CD14-positive monocyte (primary cell): ENCODE results near the gene ACRBP. TPM values are rescaled to one million over a fixed set of nuclear protein-coding genes. Genes with fewer than 3 reads are reported as not detected.
A peak's percentile ranks its signal among the peaks of the same experiment; 100 is the strongest.

Source experiments
- DNase-seq, 3 donors: peaks; one replicate each; pipeline ENCODE4 v3.0.0-alpha.2; 2011 to 2022
- H2AFZ ChIP-seq: 2 replicates; pipeline ENCODE4 v1.6.0; 2012; ENCODE audit warnings: mild to moderate bottlenecking, low read depth, low read length, inconsistent platforms; ENCODE audit not compliant: insufficient read depth, poor library complexity, severe bottlenecking
- H3K27ac ChIP-seq, 2 donors: 1 replicate in 1 of 2; 2 replicates in 1 of 2; pipeline ENCODE4 v1.5.1; 2012 to 2013; ENCODE audit warnings: low read length in 2 of 2, control low read depth in 1 of 2, inconsistent platforms in 1 of 2, low read depth in 1 of 2, mild to moderate bottlenecking in 1 of 2
- H3K27me3 ChIP-seq, 2 donors: one replicate each; pipeline versions ENCODE4 v1.6.0 to v1.6.1; 2011 to 2013; ENCODE audit warnings: low read length in 2 of 2; ENCODE audit not compliant: control insufficient read depth in 2 of 2, insufficient read depth in 2 of 2
- H3K36me3 ChIP-seq, 2 donors: replicated peaks in 1 of 2; 1 replicate in 1 of 2; 2 replicates in 1 of 2; pipeline versions ENCODE4 v1.5.1 to v1.6.1; 2012 to 2013; ENCODE audit warnings: low read length in 2 of 2, control low read depth in 1 of 2, inconsistent platforms in 1 of 2, mild to moderate bottlenecking in 1 of 2; ENCODE audit not compliant: insufficient read depth in 2 of 2, control insufficient read depth in 1 of 2
- H3K4me1 ChIP-seq, 2 donors: 1 replicate in 1 of 2; 2 replicates in 1 of 2; pipeline versions ENCODE4 v1.5.1 to v1.6.1; 2012 to 2013; ENCODE audit warnings: low read length in 2 of 2, control low read depth in 1 of 2, inconsistent platforms in 1 of 2, mild to moderate bottlenecking in 1 of 2, moderate library complexity in 1 of 2; ENCODE audit not compliant: insufficient read depth in 2 of 2, control insufficient read depth in 1 of 2
- H3K4me2 ChIP-seq: replicated peaks from 2 replicates; pipeline ENCODE3; 2012; ENCODE audit warnings: low read length, moderate library complexity, mild to moderate bottlenecking; ENCODE audit not compliant: poor library complexity, severe bottlenecking; ENCODE audit errors: extremely low read depth
- H3K4me3 ChIP-seq, 3 experiments: fragments of 200-600 bp in 1 of 3; sonication (generic) in 1 of 3; replicated peaks in 1 of 3; 1 replicate in 2 of 3; 2 replicates in 1 of 3; pipeline ENCODE4 v1.5.1; 2011 to 2013; ENCODE audit warnings: low read length in 3 of 3, mild to moderate bottlenecking in 3 of 3, control low read depth in 2 of 3, low read depth in 2 of 3, inconsistent platforms in 1 of 3, moderate library complexity in 1 of 3
- H3K79me2 ChIP-seq: 2 replicates; pipeline ENCODE4 v1.6.0; 2012; ENCODE audit warnings: mild to moderate bottlenecking, control low read depth, inconsistent platforms, low read length, moderate library complexity; ENCODE audit not compliant: insufficient read depth
- H3K9ac ChIP-seq: 2 replicates; pipeline ENCODE4 v1.6.0; 2017; ENCODE audit warnings: low read length, mild to moderate bottlenecking; ENCODE audit not compliant: insufficient read depth, poor library complexity, severe bottlenecking
- H3K9me3 ChIP-seq, 2 donors: replicated peaks in 1 of 2; 1 replicate in 1 of 2; 2 replicates in 1 of 2; pipeline versions ENCODE4 v1.5.1 to v1.6.1; 2012 to 2013; ENCODE audit warnings: low read length in 2 of 2, control low read depth in 1 of 2; ENCODE audit not compliant: control insufficient read depth in 1 of 2, insufficient read depth in 1 of 2
- H4K20me1 ChIP-seq: 2 replicates; pipeline ENCODE4 v1.6.0; 2012; ENCODE audit warnings: mild to moderate bottlenecking, low read length, control low read depth, moderate library complexity; ENCODE audit not compliant: insufficient read depth
- H3K27ac Mint-ChIP-seq, 7 donors: one replicate each; pipeline ENCODE4 v1.8.0; 2020; ENCODE audit warnings: mild to moderate bottlenecking in 7 of 7, mixed read lengths in 7 of 7, moderate library complexity in 6 of 7, inconsistent platforms in 2 of 7
- H3K27me3 Mint-ChIP-seq, 3 donors: one replicate each; pipeline ENCODE4 v1.8.0; 2021 to 2022; ENCODE audit warnings: low read depth in 3 of 3, mild to moderate bottlenecking in 3 of 3, mixed read lengths in 3 of 3, moderate library complexity in 3 of 3, inconsistent platforms in 1 of 3
- H3K36me3 Mint-ChIP-seq, 2 donors: one replicate each; pipeline ENCODE4 v1.8.0; 2020; ENCODE audit warnings: mixed read lengths in 2 of 2, inconsistent platforms in 1 of 2, mild to moderate bottlenecking in 1 of 2
- H3K4me1 Mint-ChIP-seq: one replicate; pipeline ENCODE4 v1.8.0; 2020; ENCODE audit warnings: mild to moderate bottlenecking, mixed read lengths
- H3K4me3 Mint-ChIP-seq, 2 donors: one replicate each; pipeline ENCODE4 v1.8.0; 2020; ENCODE audit warnings: mild to moderate bottlenecking in 2 of 2, mixed read lengths in 2 of 2, moderate library complexity in 1 of 2
- H3K9me3 Mint-ChIP-seq, 7 donors: one replicate each; pipeline ENCODE4 v1.8.0; 2020 to 2022; ENCODE audit warnings: mixed read lengths in 7 of 7, mild to moderate bottlenecking in 6 of 7, moderate library complexity in 6 of 7, inconsistent platforms in 2 of 7
- WGBS: methylation state at CpG from one replicate; pipeline ENCODE4 v1.1.5; 2013; ENCODE audit warnings: missing lambda C conversion rate; ENCODE audit not compliant: insufficient coverage; 5-methylcytosine and 5-hydroxymethylcytosine counted together
- intact Hi-C, 2 donors: fragments of 100-400 bp; cut with micrococcal nuclease; formaldehyde crosslinking; loops; one replicate each; pipeline versions ENCODE4 v1.15.0 to v1.15.1; 2023
- polyA plus RNA-seq, 3 donors: library from polyadenylated mRNA; depleted of rRNA in 1 of 3; unstranded in 2 of 3; stranded (reverse) in 1 of 3; fragments of 300-500 nt in 2 of 3; fragments of >200 nt in 1 of 3; fragmentation: Illumina TruSeq in 2 of 3; gene quantifications; 1 replicate in 2 of 3; 2 replicates in 1 of 3; pipeline ENCODE4 v1.2.3, GENCODE V29; 2012 to 2021
- TF ChIP-seq, protein P1 (sequence below): fragments of 200-600 bp; IDR thresholded peaks from one replicate; pipeline ENCODE4 v1.8.0; 2022; ENCODE audit warnings: antibody characterized with exemption, mild to moderate bottlenecking

ACRBP gene
- polyA plus RNA-seq, 3 donors, result 10.2 to 28.3 (median 10.3) TPM

DNA sequence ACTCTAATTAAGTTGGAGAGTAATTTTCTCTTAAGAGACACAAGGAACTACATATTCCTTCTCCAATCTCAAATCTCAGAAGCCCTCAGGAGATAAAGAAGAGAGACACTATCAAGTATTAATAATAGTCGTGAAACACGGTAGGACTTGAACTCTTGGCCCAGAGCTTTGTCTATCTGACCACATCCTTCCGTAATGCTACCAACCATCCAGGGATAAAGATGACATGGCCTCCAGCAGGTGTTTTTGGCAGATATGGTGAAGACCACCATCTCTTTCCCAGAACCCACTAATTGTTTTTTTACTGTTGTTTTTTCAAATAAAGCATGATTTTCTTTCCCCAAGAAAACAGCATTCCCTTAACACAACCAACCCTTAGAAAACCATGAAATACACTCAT is 38.6 kb upstream of the ACRBP start:
- Histone ChIP-seq H3K9ac (no peak overlapping the region), H2AFZ (no peak overlapping the region), H3K36me3 (peaks cover 11 to 47% of the 10 kb centered on the region in 2 donors), H3K4me1 (peaks cover 26 to 34% of the 10 kb centered on the region in 2 donors), H3K79me2 (peaks cover 96% of the 10 kb centered on the region), H3K9me3 (no peaks in the 10 kb centered on the region), H3K27me3 (no peaks in the 10 kb centered on the region), H4K20me1 (peaks cover 51% of the 10 kb centered on the region), H3K27ac (no peak overlapping the region), H3K4me3 (no peak overlapping the region), H3K4me2 (no peak overlapping the region)
- Mint-ChIP-seq H3K27ac (peak overlapping the region in 2 of 7 donors; percentile 2 to 28), H3K27me3 (no peaks in the 10 kb centered on the region), H3K36me3 (peaks cover 34 to 55% of the 10 kb centered on the region in 2 donors), H3K4me3 (no peak overlapping the region), H3K4me1 (peaks cover 53% of the 10 kb centered on the region), H3K9me3 (peaks cover 0 to 1% (median 0%) of the 10 kb centered on the region in 7 donors)
- TF ChIP-seq, protein P1, sequence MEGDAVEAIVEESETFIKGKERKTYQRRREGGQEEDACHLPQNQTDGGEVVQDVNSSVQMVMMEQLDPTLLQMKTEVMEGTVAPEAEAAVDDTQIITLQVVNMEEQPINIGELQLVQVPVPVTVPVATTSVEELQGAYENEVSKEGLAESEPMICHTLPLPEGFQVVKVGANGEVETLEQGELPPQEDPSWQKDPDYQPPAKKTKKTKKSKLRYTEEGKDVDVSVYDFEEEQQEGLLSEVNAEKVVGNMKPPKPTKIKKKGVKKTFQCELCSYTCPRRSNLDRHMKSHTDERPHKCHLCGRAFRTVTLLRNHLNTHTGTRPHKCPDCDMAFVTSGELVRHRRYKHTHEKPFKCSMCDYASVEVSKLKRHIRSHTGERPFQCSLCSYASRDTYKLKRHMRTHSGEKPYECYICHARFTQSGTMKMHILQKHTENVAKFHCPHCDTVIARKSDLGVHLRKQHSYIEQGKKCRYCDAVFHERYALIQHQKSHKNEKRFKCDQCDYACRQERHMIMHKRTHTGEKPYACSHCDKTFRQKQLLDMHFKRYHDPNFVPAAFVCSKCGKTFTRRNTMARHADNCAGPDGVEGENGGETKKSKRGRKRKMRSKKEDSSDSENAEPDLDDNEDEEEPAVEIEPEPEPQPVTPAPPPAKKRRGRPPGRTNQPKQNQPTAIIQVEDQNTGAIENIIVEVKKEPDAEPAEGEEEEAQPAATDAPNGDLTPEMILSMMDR, result no peak
- WGBS, result no CpG with 5 or more reads among the region's 3 CpGs
- DNase-seq, result no peak
- intact Hi-C loops, result loop anchor here in 1 of 2 donors (5.0 to 10.0 kb wide), 2 partner anchors 69 to 121 kb away; partner anchors contain the start of gene NOP2

DNA sequence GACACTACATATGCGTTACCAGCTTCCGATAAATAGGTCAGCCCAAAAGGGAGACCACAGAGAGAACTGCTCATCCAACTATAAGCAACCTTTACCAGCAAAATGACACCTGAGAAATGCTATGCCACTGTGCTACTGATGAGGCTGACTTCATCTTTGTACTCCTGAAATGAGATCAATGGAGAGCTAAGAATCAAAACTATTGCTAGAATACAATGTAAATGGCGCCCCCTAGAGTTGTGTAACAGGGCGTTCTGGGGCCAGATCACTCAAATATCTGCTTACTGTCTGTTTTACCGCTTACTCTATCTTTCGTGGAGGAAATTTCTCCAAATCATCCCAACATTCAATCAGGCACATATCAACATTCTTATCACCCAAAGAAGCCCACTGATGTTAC is 37.4 kb upstream of the ACRBP start:
- peaks cover 98% of the 10 kb centered on the region for H3K79me2 ChIP-seq
- H3K4me2 ChIP-seq, result no peak overlapping the region
- no peak overlapping the region for H3K9ac ChIP-seq
- Mint-ChIP-seq H3K9me3 (peaks cover 0 to 1% (median 0%) of the 10 kb centered on the region in 7 donors), H3K4me3 (no peak overlapping the region), H3K27me3 (no peaks in the 10 kb centered on the region), H3K27ac (peak overlapping the region in 1 of 7 donors; percentile 57), H3K4me1 (peaks cover 41% of the 10 kb centered on the region), H3K36me3 (peaks cover 35 to 67% of the 10 kb centered on the region in 2 donors)
- WGBS, result 59% methylated on average over 6 of the region's 6 CpGs
- TF ChIP-seq, protein P1, result peak; percentile 67
- H3K9me3 ChIP-seq, result no peaks in the 10 kb centered on the region
- H3K27me3 ChIP-seq, result no peaks in the 10 kb centered on the region
- no peak overlapping the region for H3K27ac ChIP-seq
- H3K4me3 ChIP-seq, result no peak overlapping the region
- intact Hi-C loops, result loop anchor here (5.0 to 10.0 kb wide), 2 partner anchors 67 to 120 kb away; partner anchors contain the start of gene NOP2 (in 1 of the 2)
- H3K36me3 ChIP-seq, result peaks cover 15 to 59% of the 10 kb centered on the region in 2 donors
- H3K4me1 ChIP-seq, result peaks cover 15 to 22% of the 10 kb centered on the region in 2 donors
- peaks cover 62% of the 10 kb centered on the region for H4K20me1 ChIP-seq
- peak in 2 of 3 donors; percentile 46 to 51 for DNase-seq
- no peak overlapping the region for H2AFZ ChIP-seq
